ENCODE results near the gene IMPA2.
"Not testable (repeated sequence)": the region's sequence is repeated elsewhere in the genome, so short reads cannot be mapped to it uniquely, and the experiment has no call there.

IMPA2 gene

DNA sequence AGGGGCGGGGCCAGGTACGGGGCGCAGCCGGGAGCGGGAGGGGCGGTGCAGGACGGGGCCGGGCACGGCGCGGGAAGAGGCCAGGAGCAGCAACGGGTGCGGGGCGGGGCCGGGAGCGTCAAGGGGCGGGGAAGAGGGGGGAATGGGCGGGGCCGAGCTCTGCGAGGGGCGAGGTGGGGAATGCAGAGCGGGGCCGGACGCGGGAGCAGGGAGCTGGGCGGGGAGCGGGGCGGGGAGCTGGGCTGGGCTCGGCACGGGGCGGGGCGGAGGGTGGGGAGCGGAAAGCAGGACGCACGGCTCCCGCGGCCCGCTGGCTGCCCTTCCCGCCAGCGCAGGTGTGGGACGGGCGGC lies at the start of gene IMPA2:
IMPA2 (plus strand) TSS at position 316 of the 351 bp plus-strand sequence. CDS start 163 bp downstream, outside the sequence.
- peak; percentile 92 for DNase-seq

DNA sequence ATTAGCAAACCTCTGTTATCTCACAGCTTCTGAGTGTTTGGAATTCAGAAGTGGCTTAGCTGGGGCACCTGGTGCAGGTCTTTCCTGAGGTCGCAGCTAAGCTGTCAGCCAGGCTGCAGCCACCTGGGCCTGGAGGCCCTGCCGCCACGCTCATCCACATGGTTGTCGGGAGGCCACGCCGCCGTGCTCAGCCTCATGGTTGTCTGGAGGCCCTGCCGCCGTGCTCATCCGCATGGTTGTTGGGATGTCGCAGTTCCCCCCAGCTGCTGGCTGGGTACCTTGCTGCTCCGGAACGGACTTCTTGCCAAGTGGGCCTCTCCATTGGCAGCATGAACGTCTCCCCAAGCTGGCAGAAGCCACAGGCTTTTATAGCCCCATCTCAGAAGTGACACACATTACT lies 48.9 kb upstream of the IMPA2 start:
- no peak for DNase-seq

DNA sequence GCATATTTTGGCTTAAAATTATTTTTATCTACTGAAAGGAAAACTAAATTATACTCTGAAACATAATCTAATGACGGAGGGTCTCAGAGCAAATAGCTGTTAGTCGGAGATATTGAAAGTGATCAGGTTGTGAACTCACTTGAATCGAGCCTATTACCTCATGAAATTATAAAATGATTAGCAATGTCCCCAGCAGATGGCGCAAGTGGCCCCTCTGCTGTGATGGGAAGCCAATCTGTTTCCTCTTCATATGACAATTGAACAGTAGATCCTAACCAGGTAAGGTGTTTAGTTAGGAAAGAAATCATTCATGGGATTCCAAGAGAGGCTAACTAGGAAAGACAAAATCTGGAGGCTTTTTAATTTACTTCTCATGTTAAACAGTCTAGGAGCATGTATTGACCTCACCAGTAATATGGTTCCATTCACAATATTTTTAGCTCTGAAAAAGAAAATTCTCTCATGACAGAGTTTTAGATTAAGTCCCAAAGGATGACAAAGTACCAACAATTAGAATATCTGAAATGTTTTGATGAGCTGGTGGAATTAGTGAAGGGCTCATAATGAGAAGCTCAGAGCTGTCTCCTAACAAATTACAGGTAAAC lies 43.3 kb upstream of the IMPA2 start:
- peak; percentile 49 for DNase-seq

DNA sequence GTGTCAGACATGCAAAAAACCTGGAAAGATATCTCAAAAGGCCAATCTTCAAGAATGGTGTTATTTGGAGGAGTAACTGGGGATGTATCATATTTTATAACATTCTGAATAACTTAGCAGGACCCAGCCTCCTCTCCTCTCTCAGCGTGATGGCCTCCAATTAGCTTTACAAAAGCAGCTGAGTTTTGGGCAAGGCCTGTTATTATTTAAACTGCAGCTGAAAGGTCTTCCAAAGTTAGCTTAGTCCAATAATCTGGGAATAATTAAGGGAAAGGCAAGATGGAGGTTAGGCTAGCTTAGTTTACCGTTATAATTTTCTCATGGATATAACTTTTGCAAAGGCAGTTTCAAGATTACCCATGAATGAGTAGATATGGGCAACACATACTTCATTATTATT lies 40.4 kb upstream of the IMPA2 start:
- DNase-seq = no peak

DNA sequence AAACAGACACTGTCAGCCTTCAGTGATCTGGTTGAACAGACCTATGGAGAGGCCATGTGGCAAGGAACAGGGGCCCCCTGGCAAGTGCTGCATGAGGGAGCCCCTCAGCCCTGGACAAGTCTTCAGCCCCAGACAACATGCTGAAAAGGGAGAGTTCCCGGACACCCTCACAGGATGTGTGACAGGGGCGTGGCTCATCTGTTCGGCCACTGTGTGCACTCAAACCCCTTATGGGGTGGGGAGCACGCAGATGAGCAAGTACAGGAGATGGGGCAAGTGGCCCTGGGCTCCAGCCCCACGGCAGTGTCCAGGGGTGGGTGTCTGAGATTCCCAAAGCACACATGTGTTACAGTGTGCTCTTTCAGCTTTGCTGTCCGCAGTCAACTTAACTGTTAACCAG lies 37.8 kb upstream of the IMPA2 start:
- no peak for DNase-seq

DNA sequence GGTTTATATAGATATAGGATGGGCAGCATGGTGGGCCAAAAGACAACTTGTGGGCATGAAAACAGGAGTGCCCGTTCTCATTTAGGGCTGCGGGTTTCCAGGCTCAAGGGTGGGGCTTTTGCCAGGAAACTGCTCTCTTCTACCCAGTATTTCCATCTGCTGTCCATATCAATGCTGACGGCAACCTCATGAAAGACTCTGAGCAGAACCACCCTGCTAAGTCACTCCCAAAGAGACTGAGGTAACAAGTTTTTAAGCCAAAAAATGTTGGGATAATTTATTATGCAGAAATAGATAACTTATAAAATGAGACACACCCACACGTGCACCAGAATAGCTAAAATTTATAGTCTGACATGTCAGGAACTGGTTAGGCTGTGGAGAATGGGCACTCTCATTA lies 37.1 kb upstream of the IMPA2 start:
- DNase-seq = no peak

DNA sequence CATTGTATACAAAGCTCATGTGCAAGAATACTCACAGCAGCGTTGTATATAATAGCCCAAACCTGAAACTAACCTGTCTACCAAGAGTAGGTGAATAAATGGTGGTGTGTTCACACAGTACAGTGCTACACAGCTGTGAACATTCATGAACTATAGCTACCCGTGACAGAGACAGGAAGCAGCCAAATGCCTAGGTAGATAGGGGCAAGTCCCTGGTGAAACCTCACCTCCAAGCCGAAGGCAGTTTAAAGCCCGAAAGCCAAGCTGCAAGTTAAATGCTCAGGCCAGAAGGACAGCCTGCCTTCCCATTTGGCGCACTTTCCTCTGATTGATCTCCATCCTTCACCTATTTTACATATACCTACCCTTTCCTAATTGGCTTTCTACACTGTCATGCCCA lies 36.5 kb upstream of the IMPA2 start:
- DNase-seq = no peak

DNA sequence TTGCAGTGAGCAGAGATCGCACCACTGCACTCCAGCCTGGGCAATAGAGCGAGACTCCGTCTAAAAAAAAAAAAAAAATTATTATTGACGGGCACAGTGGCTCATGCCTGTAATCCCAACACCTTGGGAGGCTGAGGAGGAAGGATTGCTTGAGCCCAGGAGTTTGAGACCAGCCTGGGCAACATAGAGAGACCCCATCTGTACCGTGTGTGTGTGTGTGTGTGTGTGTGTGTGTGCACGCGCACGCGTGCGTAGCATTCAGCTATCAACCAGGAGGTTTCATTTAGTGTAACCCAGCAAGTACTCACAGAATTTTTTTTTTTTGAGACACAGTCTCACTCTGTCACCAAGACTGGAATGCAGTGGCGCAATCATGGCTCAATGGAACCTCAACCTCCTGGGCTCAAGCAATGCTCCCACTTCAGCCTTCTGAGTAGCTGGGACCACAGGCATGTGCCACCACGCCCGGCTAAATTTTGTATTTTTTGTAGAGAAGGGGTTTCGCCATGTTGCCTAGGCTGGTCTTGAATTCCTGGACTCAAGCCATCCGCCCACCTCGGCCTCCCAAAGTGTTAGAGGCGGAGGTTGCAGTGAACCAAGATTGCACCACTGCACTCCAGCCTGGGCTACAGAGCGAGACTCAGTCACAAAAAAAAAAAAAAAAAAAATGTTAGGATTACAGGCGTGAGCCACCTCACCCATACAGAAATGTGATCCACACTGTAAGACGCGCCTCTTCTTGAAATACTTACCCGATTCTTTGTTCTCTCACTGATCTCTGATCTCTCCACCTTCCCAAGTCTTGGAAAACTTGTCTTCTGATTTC lies 35.3 kb upstream of the IMPA2 start:
- DNase-seq = not testable (repeated sequence)

DNA sequence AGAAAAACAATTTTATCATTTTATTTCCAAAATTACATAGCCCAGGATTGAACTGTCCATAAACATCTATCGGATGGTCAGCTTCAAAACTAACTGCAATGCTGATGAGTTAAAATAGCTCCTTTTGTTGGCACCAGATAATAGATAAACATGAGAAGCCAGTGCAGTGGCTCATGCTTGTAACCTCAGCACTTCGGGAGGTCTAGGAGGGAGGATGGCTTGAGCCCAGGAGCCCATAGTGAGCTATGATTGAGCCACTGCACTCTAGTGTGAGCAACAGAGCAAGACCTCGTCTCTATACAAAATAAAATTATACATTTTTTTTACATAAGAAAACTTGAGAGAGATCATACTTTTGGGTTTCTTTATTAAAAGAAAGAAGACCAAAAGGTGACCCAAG lies 34.6 kb upstream of the IMPA2 start:
- DNase-seq = no peak

DNA sequence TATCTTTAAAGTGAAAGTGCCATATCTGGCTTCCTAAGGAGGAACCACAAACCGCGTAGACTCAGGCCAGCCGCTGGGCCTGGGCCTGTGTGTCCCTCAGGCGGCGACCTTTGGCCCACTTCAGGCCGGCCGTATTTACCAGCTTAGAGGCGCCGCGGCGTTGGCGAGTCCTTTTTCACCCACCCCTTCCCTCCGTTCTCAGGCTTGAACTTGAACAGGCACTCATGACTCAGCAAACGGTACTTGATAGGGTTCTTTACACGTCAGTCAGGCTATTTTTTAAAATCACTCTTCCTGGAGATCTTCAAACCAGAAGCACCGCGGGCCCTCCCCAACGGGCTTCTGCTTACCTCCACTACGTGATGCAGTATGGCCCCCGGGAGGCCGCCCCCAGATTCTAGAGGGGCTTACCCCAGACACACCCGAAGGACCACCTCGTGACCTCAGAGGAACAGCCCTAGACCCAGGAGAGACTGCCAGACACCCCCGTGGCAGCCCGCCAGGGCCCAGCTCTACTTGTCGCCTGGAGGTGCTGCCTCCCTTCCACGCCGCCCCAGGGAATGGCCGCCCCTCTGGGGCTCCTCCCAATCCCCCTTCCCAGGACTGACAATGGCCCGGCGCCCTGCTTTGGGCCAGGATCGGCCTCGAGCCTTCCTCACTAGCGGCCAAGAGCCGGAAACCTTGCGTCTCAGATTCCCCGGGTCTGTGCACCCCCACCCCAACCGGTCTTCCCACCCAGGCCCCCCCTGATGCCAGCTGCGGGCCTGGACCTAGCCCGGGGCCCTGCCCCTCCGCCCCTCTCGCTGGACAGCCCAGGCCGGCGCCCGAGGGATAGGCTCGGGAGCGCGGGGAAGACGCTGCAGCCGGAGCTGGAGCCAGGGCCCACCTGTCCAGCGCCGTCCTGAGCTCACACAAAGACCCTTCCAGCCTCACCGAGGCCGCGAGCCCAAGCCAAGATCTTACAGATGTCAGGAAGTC lies 33.8 kb upstream of the IMPA2 start:
- DNase-seq = peak; percentile 63

DNA sequence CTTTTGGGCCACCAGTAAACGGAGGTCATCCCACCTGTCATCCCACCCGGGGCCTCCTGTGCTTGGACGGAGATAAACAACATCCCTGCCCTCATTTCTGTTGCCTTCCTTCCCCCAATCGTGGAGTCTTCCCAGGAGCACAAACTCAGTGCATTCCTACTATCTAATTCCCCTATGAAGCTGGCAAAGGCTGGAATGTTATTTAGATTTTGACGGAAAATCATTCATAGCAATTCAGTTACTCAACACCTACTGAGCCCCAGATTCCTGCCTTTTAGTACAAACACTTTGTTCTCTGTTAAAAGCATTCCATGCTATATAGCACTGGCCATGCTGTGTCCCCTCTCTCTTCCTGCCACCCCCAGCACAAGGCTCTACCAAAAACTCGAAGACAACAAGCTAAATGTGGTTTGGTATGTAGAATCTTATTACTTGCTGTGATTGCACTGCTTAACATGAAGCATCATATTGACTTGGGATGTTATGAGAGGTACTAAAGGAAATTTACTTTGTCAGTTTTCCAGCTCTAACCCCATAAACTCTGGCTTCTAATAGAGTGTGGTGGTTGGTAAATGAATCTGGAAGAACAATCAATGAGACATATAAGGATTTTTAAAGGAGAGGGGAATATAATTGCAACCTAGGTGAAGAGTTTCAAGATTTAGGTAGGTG lies 32.3 kb upstream of the IMPA2 start:
- no peak for DNase-seq

DNA sequence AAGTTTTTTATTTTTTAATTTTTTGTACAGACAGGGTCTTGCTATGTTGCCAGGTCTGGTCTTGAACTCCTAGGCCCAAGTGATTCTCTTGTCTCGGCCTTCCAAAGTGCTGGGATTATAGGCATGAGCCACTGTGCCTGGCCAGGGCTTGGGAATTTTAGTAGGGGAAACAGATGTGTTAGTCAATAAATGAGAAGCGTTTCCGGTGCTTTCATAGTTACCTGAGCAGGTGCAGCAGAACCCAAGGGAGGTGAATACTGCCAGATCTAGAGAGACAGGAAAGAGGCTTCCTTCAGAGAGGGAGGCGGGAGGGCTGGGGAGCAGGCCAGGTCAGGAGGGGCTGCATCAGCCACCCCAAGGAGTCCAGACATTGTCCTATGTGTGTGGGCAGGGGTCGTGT lies 30.5 kb upstream of the IMPA2 start:
- DNase-seq = no peak

DNA sequence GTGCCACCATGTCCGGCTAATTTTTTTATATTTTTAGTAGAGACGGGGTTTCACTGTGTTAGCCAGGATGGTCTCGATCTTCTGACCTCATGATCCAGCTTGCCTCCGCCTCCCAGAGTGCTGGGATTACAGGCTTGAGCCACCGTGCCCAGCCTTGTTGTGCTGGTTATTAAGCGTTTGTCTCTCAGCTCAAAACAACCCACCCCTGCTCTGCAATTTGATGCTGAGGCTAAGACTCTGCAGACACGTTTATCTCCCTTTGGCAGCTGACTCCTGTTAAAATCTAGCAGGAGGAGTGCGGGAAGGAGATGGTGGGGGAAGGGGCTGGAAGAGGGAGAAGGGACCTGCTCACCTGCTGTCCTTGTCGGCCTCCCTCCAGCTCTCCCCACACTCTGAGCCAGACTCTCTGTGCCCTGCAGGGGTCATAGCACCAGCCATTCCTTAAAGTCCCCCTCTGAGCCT lies 29.9 kb upstream of the IMPA2 start:
- DNase-seq = no peak

DNA sequence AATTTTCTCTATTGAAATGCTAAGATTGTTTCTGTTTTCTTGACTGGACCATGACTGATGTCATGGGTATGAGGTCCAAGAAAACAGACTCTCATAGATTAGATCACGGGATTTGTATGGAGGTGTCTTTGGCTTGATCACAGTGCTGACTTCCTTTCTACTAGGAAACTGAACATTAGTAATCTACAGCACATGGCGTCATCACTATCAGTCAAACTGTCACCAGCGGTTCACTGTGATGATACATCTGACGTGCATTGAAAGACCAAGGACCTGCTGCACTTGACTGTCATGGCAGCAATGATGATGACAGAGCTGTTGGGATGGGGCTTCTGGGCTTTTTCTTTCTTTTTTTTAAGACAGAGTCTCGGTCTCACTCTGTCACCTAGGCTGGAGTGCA lies 28.2 kb upstream of the IMPA2 start:
- DNase-seq = no peak

DNA sequence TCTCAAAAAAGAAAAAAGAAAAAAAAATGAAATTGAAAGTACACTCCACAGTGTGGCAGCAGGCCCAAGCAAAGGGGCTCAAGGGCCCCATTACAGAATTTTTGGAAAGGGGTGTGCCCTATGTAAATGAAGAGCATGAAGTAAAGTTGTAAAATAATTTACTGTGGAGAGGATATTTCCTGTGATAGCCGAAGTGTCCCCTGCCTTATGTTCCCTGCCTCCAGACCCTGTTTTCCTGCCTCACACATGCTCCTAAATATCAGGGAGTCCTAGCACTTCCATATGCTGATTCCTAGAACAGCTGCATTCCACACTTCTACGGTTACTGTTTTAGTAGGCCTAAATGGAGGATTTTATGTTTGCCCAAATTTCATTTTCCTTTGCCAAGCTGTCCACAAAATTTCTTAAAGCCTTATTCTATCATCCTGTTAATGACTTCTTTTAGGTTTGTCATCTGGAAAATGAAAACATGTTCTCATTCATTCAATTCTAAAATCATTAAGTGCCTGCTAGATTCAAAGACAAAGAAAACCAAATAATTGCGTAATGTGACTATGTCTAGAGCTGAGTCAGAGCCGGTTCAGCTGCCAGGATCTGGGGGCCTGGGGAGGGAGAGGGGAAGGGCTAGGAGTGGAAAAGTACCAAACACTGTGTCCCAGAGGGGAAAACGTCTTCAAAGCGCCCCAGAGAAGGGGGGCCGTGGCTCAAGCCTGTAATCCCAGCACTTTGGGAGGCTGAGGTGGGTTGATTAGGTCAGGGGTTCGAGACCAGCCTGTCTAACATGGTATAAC lies 25.9 kb upstream of the IMPA2 start:
- peak; percentile 40 for DNase-seq

DNA sequence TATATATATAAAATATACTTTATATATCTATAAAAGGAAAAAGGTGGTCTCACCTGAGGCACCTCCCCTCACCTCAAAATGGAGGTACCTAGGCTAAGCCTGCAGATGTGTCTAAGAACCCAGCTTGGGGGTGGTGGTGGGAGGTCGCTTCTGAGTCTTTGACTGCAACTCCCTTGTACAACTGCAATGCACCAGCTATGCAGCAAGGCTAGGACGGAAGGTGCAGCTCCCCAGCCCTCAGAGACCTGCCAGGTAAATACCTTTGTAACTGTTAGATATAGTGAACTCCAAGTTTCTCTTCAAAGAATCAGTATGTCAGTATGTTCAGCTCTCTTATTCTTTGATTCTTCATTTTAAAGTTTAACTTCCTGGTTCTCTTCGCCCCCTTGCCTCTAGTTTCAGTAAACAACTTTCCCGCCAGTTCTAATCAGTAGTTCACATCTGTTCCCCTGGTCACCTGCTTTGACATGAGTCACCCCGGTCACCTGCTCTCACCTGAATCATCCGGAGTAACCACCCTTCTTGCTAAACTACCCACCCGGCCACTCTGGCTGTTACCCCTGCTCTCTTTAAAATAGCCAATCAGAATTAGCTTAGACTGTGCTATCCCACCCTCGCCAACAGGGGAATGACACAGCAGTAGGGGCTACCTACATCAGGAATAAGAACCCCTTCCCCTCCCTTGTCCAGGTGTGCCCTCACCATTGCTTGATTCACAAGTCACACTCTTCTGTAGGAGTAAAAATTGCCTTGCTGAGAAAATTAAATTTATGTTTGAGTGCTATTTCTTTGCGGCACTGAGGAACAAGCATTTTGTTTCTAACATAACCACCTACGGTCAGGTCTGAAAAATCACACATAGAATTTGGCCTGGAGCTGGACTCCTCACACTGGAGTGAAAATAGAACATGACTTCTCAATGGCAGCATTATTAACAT lies 24.7 kb upstream of the IMPA2 start:
- DNase-seq = no peak

DNA sequence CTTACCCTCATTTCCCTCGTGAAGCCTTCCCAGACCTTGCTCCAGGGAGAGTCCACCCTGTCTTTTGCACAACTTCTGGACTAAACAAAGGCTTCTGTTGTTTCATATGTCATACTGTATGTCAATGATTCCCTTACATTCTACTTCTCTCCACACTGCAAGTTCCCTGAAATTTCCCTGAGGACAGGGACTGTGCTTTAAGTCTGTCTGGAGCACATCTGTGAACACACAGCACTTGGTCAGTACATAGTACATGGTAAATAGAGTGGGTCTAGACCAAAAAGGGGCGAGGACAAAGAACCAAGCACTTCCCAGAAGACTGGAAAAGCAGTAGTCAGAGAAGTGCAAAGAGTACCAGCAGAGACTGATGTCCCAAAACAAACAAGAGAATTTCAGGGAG lies 23.7 kb upstream of the IMPA2 start:
- no peak for DNase-seq

DNA sequence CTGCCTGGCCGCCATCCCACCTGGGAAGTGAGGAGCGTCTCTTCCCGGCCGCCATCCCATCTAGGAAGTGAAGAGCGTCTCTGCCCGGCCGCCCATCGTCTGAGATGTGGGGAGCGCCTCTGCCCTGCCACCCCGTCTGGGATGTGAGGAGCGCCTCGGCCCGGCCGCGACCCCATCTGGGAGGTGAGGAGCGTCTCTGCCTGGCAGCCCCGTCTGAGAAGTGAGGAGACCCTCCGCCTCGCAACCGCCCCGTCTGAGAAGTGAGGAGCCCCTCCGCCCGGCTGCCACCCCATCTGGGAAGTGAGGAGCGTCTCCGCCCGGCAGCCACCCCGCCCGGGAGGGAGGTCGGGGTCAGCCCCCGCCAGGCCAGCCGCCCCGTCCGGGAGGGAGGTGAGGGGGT lies 21.7 kb upstream of the IMPA2 start:
- DNase-seq = not testable (repeated sequence)

DNA sequence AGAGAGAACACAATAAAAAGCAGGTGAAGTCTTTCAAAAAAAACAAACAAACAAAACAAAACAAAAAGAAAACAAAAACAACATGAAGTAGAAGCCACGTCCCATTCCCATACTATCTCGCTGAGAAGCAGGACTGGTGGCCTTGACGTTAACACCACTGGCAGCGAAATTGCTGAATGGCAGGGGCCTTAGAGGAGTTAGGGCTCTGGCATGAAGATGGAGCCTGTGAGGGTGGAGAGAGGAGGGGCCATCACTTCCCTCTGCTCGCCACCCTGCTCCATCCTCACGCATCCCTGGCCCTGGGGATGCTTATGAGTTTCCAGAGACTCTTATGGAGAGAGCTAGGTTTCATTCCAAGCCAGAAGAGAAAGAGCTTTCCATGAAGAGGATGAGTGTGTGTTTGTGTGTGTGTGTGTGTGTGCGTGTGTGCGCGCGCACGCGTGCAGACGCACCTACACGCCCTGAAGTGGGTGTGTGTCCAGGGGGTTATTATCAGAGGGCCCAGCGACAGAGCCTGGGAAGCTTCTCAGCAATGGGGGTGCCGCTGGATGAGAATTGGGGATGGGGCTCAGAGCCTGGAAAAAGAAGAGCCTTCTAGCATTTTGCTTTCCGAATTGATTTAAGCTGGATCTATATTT lies 20.4 kb upstream of the IMPA2 start:
- DNase-seq = no peak

DNA sequence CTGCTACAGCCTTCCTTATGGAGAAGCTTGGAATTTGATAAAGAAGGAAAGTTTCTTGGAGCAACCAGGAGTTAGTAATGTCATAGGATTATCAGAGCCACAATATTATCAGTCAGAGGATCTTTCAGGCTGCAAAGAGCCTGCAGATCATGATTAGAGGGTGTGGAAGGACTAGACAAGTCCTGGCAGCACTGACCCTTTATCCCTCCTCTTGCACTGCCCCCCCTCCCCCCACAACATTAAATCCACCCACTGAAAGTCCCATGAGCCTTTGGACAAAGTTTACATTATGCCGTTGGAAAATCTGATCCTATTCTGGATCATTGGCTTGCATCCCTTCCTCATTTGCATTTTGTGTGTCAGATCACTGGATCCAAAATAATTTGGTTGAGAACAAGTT lies 18.7 kb upstream of the IMPA2 start:
- no peak for DNase-seq

All from amniotic stem cell (primary cell).